ENCODE measurements around the gene ILDR1.
"Not testable (repeated sequence)": the region's sequence is repeated elsewhere in the genome, so short reads cannot be mapped to it uniquely, and the experiment has no call there.

The ILDR1 gene

GRCh38 chr3:121938141-121938855 is 83.7 kb downstream of the ILDR1 start:
- DNase-seq = not testable (repeated sequence)

All from NCI-H2107 (cell line).